ENCODE measurements around the gene KRT80.

KRT80 gene

GRCh38 chr12:52126605-52127578 lies 64.9 kb downstream of the KRT80 start:
- TF ChIP-seq CTCF (IDR thresholded peaks at IDR 0.05), result no peak
- peak overlapping the region; percentile 13 to 70 for H3K27ac ChIP-seq
- H3K4me3 ChIP-seq, result no peak overlapping the region
- no peak for DNase-seq (ENCODE audit: low spot score)

- no peak for DNase-seq (ENCODE audit: low spot score)
- TF ChIP-seq CTCF (IDR thresholded peaks at IDR 0.05), result no peak
- no peak overlapping the region for H3K4me3 ChIP-seq
- H3K27ac ChIP-seq, result peak overlapping the region; percentile 13 to 70
These were observed 65.7 kb downstream of the KRT80 start for GRCh38 chr12:52126050-52126604.

GRCh38 chr12:52125476-52125900 lies 66.3 kb downstream of the KRT80 start:
- peak overlapping the region in 1 of 2 donors; percentile 70 for H3K27ac ChIP-seq
- no peak for DNase-seq (ENCODE audit: low spot score)
- no peak overlapping the region for H3K4me3 ChIP-seq
- TF ChIP-seq CTCF (IDR thresholded peaks at IDR 0.05), result no peak

- TF ChIP-seq CTCF (IDR thresholded peaks at IDR 0.05), result no peak
- Histone ChIP-seq H3K27ac (no peak overlapping the region), H3K4me3 (no peak overlapping the region)
- DNase-seq (ENCODE audit: low spot score), result no peak
These were observed 68.2 kb downstream of the KRT80 start for GRCh38 chr12:52123487-52124186.

GRCh38 chr12:52122904-52123303 lies 68.9 kb downstream of the KRT80 start:
- Histone ChIP-seq H3K27ac (no peak overlapping the region), H3K4me3 (no peak overlapping the region)
- DNase-seq (ENCODE audit: low spot score), result no peak
- no peak for TF ChIP-seq CTCF (IDR thresholded peaks at IDR 0.05)

- no peak overlapping the region for H3K27ac ChIP-seq
- no peak overlapping the region for H3K4me3 ChIP-seq
- no peak for DNase-seq (ENCODE audit: low spot score)
- TF ChIP-seq CTCF (IDR thresholded peaks at IDR 0.05), result no peak
These were observed 69.3 kb downstream of the KRT80 start for GRCh38 chr12:52122540-52122871.

All from coronary artery (tissue), 2 donors.